NCI-H2107 treated with DMSO at 0.1 percent for 48 hours (cell line): Measurements from ENCODE around the gene ZNF544.
"Not testable (repeated sequence)": the region's sequence is repeated elsewhere in the genome, so short reads cannot be mapped to it uniquely, and the experiment has no call there.

ENCODE experiments used
- DNase-seq: peaks from one replicate; lab custom pipeline; 2025; ENCODE audit not compliant: unreplicated experiment; lab: John Stamatoyannopoulos, UW

ZNF544 gene

DNA sequence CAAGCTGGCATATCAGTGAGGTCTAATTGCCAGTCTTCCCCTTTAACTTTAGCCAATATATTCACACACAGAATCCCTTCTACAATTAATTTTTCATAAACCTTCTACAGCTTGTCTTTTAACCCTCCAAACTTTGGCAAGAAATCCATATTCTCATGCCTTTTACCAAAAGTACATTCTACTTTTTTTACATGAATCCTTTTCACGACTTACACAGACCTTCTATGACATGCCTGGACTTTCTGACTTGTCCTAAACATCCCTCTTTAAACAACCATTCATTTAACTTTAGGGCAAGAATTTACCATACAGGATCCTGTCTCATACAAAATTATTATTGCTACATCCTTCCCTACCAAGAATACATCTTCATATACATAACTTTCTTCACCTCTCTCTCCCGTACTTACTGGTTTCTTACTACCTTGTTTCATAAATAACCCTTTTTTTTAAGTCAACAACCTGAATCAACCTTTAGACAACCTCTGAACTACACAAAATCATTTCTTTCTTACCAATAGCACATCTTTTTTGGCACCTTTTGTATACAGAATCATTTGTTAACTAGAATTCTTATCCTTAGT is 23.5 kb downstream of the ZNF544 start:
- no peak for DNase-seq

DNA sequence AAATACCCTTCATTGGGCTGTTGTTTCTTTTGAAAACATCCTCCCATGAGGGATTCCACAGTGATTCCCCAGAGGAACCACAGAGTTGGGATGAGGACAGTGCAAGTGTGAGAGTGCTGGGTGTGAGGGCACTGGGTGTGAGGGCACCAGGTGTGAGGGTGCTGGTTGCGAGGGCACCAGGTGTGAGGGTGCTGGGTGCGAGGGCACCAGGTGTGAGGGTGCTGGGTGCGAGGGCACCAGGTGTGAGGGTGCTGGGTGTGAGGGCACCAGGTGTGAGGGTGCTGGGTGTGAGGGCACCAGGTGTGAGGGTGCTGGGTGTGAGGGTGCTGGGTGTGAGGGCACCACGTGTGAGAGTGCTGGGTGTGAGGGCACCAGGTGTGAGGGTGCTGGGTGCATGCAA is 29.5 kb downstream of the ZNF544 start:
- not testable (repeated sequence) for DNase-seq

DNA sequence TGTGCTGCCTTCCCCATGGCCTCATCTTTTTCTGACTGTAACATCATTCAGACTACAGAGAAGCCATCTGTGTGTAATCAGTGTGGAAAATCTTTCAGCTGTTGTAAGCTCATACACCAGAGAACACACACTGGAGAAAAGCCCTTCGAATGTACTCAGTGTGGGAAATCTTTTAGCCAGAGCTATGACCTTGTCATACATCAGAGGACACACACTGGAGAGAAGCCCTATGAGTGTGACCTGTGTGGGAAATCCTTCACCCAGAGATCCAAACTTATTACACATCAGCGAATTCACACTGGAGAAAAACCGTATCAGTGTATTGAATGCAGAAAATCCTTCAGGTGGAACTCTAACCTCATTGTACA is 32.9 kb downstream of the ZNF544 start:
- DNase-seq = no peak

DNA sequence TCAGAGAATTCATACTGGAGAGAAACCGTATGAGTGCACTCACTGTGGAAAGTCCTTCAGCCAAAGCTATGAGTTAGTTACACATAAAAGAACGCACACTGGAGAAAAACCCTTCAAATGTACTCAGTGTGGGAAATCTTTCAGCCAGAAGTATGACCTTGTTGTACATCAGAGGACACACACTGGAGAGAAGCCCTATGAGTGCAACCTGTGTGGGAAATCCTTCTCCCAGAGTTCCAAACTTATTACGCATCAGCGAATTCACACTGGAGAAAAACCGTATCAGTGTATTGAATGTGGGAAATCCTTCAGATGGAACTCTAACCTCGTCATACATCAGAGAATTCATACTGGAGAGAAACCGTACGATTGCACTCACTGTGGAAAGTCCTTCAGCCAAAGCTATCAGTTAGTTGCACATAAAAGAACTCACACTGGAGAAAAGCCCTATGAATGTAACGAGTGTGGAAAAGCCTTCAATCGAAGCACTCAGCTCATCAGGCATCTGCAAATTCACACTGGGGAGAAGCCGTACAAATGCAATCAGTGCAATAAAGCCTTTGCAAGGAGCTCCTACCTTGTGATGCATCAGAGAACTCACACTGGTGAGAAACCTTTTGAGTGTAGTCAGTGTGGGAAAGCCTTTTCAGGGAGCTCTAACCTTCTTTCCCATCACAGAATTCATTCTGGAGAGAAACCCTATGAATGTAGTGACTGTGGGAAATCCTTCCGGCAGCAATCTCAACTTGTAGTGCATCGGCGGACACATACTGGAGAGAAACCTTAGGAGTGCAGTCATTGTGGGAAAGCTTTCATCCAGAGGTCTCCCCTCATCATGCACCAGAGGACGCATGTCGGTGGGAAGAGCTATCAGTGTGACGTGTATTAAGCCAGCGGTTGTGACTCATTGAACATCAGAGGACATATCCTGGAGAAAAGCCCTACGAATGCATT is 33.5 kb downstream of the ZNF544 start:
- no peak for DNase-seq

DNA sequence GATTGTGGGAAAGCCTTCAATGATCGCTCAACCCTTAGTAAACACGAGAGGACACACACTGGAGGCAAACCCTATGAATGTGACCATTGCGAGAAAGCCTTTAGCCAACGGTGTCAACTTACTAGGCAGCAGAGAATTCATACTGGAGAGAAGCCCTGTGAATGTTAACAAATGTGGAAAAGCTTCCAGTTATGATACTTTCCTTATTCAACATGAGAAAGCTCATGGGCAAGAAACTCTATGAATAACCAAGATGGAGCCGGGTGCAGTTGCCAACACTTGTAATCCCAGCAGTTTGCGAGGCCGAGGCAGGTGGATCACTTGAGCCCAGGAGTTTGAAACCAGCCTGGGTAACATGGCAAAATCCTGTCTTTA is 34.2 kb downstream of the ZNF544 start:
- no peak for DNase-seq

DNA sequence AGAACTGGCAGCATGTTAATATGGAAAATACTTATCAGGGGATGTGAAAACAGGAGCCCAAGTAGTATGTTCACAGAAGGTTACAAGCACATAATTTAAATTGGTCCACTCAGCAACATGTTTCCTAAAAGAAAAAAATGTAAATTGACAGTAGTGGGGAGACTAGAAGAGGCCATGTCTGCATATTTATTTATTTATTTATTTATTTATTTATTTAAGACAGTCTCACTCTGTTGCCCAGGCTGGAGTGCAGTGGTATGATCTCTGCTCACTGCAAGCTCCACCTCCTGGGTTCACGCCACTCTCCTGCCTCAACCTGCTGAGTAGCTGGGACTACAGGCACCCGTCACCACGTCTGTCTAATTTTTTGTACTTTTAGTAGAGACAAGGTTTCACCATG is 36.4 kb downstream of the ZNF544 start:
- DNase-seq = no peak

DNA sequence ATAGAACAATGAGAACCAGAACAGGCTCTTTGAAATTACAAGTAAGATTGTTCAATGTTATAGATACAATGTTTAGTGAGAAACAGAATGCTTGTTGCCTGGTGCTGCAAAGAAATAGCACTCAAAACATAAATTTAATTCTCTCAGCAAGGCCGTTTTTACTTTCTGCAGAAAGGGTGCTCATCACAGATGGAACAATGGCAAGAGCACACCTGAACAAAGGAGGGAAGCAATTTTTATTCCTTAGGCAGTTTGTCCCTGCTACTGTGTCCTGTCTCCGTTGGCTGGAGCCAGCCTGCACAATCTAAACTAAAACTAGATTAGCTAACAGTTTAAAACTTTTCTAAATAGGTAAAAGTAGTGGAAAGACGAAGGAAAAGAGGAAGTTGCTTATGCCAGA is 39.6 kb downstream of the ZNF544 start:
- no peak for DNase-seq

DNA sequence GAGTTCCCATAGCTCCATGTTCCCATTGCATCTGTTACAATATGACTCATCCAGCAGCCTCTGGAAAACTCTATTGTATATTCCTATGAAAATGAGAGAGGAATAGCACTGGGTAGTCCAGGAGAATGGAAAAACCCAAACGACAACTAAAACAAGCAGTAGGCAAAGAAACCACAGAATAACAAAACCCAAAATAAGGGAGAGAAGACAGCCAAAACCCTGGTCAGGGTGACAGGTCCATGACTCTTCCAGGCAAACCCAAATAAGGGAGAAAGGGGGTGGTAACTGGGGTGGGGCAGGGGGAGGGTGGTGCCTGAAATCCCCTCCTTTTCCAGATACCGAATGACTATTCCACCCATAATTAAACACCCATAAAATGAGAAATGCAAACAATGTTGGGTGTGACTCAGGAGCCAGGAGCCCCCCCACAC is 46.1 kb downstream of the ZNF544 start:
- no peak for DNase-seq

DNA sequence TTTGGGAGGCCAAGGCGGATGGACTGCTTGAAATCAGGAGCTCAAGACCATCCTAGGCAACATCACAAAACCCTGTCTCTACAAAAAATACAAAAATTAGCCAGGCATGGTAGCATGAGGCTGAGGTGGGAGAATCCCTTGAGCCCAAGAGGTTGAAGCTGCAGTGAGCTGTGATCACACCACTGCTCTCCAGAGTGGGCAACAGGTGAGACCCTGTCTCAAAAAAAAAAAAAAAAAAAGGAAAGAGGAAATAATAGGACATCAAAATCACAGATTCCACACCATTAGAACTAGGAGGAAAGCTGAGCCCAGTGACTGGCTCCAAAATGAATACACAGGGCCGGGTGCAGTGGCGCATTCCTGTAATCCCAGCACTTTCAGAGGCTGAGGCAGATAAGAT is 46.9 kb downstream of the ZNF544 start:
- DNase-seq = no peak

DNA sequence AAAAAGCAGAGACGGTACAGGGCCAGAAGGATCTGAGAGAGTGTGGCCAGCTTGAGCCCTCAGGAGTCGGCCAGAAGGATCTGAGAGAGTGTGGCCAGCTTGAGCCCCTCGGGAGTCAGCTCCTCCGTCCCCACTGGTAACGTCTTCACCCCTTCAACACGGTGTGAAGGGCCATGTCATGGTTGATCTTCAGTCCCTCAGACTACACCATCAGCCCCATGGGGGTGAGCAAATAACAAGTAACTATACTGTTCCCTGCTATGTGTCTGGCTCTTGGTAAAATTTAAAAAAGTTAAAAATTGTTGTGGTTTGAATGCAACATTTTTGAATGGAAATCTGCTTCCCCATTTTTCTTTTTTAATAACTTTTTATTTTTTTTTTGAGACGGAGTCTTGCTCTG is 48.5 kb downstream of the ZNF544 start:
- no peak for DNase-seq

DNA sequence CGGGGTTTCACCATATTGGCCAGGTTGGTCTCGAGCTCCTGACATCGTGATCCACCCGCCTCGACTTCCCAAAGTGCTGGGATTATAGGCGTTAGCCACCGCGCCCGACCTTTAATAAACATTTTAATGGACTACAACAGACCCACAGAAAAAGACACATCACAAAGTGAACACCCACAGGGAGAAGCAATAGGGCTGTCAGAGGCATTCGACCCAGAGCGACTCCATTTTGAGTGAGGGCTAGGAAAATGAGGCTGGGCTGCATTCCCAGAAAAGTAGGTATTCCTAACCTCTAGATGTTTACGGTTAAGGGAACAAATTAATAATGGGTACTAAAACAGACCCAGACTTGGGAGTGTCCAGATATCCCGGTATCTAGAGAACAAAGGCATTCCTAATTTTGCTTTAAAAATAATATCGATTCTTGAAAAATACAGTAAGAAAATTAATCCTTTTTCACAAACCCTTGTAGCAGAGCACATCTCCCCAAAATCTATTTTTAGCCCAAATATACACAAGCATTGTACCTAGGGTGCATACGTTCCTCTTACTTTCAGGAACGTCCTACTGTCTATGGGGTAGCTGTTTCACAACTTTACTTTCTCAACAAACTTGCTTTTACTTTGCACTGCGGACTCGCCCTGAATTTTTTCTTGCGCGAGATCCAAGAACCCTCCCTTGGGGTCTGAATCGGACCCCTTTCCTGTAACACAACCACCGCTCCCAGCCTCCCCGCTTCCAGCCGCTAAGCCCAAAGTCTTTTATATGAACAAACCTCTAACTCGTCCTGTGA is 49.2 kb downstream of the ZNF544 start:
- DNase-seq = no peak

DNA sequence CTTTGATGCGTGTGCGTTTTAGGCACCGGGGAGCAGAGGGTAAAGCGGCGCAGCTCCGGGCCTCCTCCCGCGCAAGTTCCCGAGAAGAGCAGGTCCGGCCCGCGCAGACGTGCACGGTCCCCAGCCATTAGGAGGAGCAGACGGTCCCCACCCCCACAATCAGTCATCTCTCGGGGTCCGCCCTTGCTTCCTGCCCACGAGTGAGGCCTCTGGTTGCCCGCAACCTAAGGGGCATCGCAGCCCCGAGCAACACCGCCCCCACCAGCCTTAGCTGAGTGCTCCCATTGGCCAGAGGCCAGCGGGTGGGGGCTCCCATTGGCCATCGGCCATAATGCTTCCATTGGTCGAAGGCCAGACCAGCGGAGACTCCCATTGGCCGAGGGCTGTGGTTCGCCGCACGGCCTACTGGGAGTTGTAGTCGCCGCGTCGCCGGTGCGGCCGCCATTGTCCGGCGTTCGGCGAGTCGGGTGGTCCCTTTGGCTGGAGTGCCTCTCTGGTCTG is 49.9 kb downstream of the ZNF544 start, which contains the start of gene ZNF8:
Gene ZNF8 (plus strand): TSS at position 415 of the 501 bp plus-strand sequence. CDS start 127 bp downstream, outside the sequence.
- peak; percentile 90 for DNase-seq

DNA sequence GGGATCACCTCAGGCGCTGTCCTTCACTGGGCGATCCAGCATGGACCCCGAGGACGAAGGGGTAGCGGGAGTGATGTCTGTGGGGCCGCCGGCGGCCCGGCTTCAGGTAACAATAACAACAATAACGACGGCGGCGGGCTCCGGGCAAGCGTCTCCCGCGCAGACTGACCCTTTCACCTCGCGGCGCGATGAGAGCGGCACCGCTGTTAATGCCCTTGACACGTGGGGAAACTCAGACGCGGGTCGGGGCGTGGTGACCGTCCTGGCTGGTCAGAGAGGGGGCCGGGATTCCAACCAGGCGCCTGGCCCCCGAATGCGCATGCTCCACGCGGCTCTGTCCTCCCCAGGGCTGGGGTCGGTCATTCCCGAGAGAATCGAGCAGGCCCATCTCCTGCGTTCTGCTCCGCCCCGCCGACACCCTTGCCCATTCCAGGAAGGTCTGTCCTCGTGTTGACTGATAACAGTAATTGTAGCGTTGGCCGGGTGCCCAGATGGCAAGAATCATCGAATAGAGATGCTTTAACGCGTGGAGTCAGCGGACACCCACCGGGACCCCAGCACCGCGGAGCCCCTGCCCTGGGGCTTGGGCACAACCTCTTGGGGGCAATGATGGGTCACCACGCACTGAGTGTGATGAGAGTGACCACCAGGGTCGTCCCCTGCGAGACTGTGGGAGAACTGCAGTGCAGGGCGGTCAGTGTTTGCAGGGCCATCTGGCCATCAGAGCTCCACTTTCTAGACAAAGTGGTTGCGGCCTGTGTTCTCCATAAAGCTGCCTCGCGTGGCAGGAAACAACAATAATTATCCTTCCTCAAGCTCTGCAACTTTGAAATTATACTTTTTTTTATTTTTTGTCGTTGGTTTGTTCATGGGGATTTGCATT is 50.6 kb downstream of the ZNF544 start:
- DNase-seq = no peak

DNA sequence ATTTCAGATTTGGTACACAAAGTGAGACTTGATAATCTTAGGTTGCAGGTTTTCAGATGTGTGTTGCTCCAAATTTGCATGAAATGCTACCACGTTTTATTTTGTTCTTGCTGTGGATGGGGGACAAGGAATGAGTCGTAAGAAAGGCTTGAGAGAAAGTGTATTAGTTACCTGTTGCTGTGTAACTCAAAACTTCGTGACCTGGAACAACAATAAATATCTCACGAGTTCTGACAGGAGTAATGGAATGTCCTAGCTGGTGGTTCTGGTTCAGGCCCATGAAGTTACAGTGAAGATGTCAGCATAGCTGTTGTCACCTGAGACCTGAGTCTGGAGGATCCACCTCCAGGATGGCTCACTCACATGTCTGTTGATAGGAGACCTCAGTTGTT is 51.2 kb downstream of the ZNF544 start:
- no peak for DNase-seq

DNA sequence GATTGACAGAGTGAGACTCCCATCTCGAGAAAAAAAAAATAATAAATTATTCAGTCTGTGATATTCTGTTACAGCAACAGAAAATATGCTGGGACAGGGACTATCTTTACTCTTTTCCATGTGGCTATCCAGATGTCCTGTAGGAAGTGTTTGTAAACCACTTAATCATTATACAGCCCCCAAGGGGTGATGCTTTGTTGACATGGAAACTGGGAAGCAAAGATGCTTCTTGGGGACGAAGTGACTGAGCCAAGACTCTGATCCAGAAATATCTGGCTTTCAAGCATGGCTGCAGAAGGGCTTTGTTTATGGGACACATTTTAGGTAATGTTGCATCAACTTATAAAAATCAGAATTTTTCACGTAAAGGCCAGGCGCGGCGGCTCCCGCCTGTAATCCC is 55.5 kb downstream of the ZNF544 start:
- DNase-seq = no peak

DNA sequence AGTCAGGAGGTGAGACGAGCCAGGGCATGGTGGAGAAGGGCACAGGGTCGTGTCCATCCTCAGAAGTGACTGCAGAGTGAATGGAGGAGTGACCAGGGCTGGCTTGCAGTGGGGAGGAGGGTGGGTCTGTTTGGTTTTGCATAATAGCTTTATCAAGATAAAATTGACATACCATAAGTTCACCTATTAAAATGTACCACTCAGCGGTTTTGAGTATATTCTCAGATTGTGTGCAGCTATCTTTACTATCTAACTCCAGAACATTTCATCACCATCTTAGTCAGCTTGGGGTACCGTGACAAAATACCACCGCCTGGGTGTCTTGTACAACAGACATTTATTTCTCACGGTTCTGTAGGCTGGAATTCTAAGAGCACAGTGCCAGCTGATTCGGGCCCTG is 63.2 kb downstream of the ZNF544 start:
- DNase-seq = no peak

DNA sequence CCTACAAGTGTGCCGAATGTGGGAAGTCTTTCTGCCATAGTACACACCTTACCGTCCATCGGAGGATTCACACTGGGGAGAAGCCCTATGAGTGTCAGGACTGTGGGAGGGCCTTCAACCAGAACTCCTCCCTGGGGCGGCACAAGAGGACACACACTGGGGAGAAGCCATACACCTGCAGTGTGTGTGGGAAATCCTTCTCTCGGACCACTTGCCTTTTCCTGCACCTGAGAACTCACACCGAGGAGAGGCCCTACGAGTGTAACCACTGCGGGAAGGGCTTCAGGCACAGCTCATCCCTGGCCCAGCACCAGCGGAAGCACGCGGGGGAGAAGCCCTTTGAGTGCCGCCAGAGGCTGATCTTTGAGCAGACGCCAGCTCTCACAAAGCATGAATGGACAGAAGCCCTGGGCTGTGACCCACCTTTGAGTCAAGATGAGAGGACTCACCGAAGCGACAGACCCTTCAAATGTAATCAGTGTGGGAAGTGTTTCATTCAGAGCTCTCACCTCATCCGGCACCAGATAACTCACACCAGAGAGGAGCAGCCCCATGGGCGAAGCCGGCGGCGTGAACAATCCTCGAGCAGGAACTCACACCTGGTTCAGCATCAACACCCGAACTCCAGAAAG is 66.1 kb downstream of the ZNF544 start:
- no peak for DNase-seq

DNA sequence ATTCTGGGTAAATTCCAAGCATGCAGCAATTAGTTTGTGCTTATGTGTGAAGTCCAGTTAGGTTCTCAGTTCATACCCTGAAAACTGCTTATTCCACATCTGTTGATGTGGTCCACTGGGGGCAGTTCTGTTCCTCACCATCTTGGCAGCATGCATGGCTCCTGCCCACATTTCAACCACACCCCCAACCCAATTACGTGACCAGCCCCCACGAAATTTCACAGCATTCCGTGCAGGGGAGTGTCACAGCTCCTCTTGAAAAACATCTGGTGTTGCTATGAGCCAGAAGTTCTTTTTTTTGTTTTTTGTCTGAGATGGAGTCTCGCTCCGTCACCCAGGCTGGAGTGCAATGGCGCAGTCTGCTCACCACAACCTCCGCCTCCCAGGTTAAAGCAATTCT is 67.4 kb downstream of the ZNF544 start:
- no peak for DNase-seq

DNA sequence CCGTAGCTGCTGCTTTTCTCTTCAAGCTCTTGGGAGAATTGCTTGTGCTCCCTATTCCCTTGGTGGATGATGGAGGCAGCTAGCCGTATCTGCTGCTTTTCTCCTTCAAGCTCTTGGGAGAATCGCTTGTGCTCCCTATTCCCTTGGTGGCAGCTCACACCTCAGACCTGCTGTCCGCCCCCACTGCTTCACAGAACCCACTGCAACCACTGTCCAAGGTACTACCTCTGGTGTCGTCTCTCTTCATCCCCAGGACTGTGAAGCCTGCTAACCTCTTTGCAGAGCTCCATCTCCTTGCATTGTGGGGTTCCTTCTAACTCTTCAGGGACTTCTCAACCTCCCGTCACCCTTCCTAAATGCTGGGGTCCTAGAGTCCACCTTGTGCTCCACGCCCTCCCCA is 71.9 kb downstream of the ZNF544 start:
- no peak for DNase-seq

DNA sequence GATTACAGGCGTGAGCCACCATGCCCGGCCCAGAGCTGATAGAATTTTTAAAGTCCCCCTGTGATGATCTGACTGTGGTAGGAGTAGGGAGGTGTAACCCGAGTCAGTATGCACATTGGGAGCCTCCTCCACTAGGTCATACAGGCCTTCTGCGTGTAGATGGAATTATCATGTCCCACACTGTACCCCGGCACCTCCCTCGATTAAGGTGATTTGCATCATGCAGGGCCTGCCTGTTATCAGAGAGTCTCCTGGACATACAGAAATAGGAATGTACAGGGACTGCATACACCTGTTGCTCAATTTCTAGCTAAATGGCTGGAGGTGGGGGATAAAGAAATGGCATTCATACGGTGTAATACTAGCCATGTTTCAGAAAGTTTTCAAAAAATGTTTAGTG is 75.5 kb downstream of the ZNF544 start:
- DNase-seq = no peak
